T1000 (cell line): ENCODE results near the gene TSHZ2.

Experiments
- DNase-seq: peaks from one replicate; lab custom pipeline; 2025; ENCODE audit warnings: mixed read lengths; lab: John Stamatoyannopoulos, UW

The TSHZ2 gene

GRCh38 chr20:53205046-53205445 is 232.9 kb downstream of the TSHZ2 start:
- no peak for DNase-seq

GRCh38 chr20:53208110-53208832 is 236.1 kb downstream of the TSHZ2 start:
- no peak for DNase-seq

GRCh38 chr20:53210041-53210440 is 237.9 kb downstream of the TSHZ2 start:
- DNase-seq: no peak

GRCh38 chr20:53210931-53211330 is 238.8 kb downstream of the TSHZ2 start:
- DNase-seq: no peak

GRCh38 chr20:53212018-53212417 is 239.9 kb downstream of the TSHZ2 start:
- DNase-seq: no peak

GRCh38 chr20:53214392-53214791 is 242.2 kb downstream of the TSHZ2 start:
- no peak for DNase-seq

- DNase-seq: no peak
Measured at GRCh38 chr20:53215166-53215565, 243.0 kb downstream of the TSHZ2 start.

- no peak for DNase-seq
Measured at GRCh38 chr20:53216478-53216855, 244.3 kb downstream of the TSHZ2 start.

- DNase-seq: no peak
Measured at GRCh38 chr20:53216856-53217576, 244.9 kb downstream of the TSHZ2 start.

GRCh38 chr20:53220482-53221307 is 248.5 kb downstream of the TSHZ2 start:
- no peak for DNase-seq

GRCh38 chr20:53221731-53222130 is 249.6 kb downstream of the TSHZ2 start:
- no peak for DNase-seq

- DNase-seq: no peak
Measured at GRCh38 chr20:53222416-53222815, 250.3 kb downstream of the TSHZ2 start.

- no peak for DNase-seq
Measured at GRCh38 chr20:53222932-53223331, 250.8 kb downstream of the TSHZ2 start.

GRCh38 chr20:53223626-53224172 is 251.5 kb downstream of the TSHZ2 start:
- no peak for DNase-seq

- DNase-seq: no peak
Measured at GRCh38 chr20:53224851-53225250, 252.7 kb downstream of the TSHZ2 start.

GRCh38 chr20:53226826-53227225 is 254.7 kb downstream of the TSHZ2 start:
- no peak for DNase-seq

- DNase-seq: no peak
Measured at GRCh38 chr20:53227523-53227922, 255.4 kb downstream of the TSHZ2 start.

- no peak for DNase-seq
Measured at GRCh38 chr20:53231061-53231460, 258.9 kb downstream of the TSHZ2 start.

- DNase-seq: no peak
Measured at GRCh38 chr20:53237461-53237860, 265.3 kb downstream of the TSHZ2 start.

- DNase-seq: no peak
Measured at GRCh38 chr20:53238121-53238660, 266.0 kb downstream of the TSHZ2 start.

- DNase-seq: no peak
Measured at GRCh38 chr20:53243152-53243551, 271.0 kb downstream of the TSHZ2 start.

- no peak for DNase-seq
Measured at GRCh38 chr20:53244711-53245110, 272.6 kb downstream of the TSHZ2 start.
